Stimulated activated CD4-positive, alpha-beta T cell treated with anti-CD3 and anti-CD28 coated beads, Interleukin-4, amount 100 ng/mL, for 24 hours (primary cell): ENCODE data around the gene PEAR1.
"Not testable (repeated sequence)": the region's sequence is repeated elsewhere in the genome, so short reads cannot be mapped to it uniquely, and the experiment has no call there.

Source experiments
- DNase-seq: peaks from one replicate; pipeline ENCODE4 v3.0.0-alpha.2; 2020

Gene PEAR1

GRCh38 chr1:156923670-156924477 lies 30.4 kb downstream of the PEAR1 start:
- DNase-seq = no peak

- DNase-seq = no peak
Measured at GRCh38 chr1:156924478-156925153, 31.1 kb downstream of the PEAR1 start.

- no peak for DNase-seq
Measured at GRCh38 chr1:156925154-156926010, 31.9 kb downstream of the PEAR1 start.

- DNase-seq = peak; percentile 24
Measured at GRCh38 chr1:156926175-156926574, 32.7 kb downstream of the PEAR1 start.

- not testable (repeated sequence) for DNase-seq
Measured at GRCh38 chr1:156926695-156927094, 33.2 kb downstream of the PEAR1 start.

- peak; percentile 71 for DNase-seq
Measured at GRCh38 chr1:156927215-156928042, 33.9 kb downstream of the PEAR1 start.

- no peak for DNase-seq
Measured at GRCh38 chr1:156928043-156928602, 34.6 kb downstream of the PEAR1 start.

- DNase-seq = no peak
Measured at GRCh38 chr1:156929596-156930238, 36.2 kb downstream of the PEAR1 start.

GRCh38 chr1:156930483-156930882 lies 37.0 kb downstream of the PEAR1 start:
- no peak for DNase-seq

GRCh38 chr1:156931211-156931952 lies 37.9 kb downstream of the PEAR1 start:
- no peak for DNase-seq

GRCh38 chr1:156931974-156932710 lies 38.6 kb downstream of the PEAR1 start:
- DNase-seq = no peak

- DNase-seq = no peak
Measured at GRCh38 chr1:156933136-156933535, 39.6 kb downstream of the PEAR1 start.

- DNase-seq = no peak
Measured at GRCh38 chr1:156935505-156936128, 42.1 kb downstream of the PEAR1 start.

- no peak for DNase-seq
Measured at GRCh38 chr1:156936191-156936590, 42.7 kb downstream of the PEAR1 start.

- DNase-seq = no peak
Measured at GRCh38 chr1:156936721-156937220, 43.3 kb downstream of the PEAR1 start.

GRCh38 chr1:156937883-156938282 lies 44.4 kb downstream of the PEAR1 start:
- no peak for DNase-seq

GRCh38 chr1:156938813-156939212 lies 45.3 kb downstream of the PEAR1 start:
- no peak for DNase-seq

- no peak for DNase-seq
Measured at GRCh38 chr1:156939786-156940334, 46.3 kb downstream of the PEAR1 start.

- no peak for DNase-seq
Measured at GRCh38 chr1:156941675-156942074, 48.2 kb downstream of the PEAR1 start.
